A673 (cell line): ENCODE results near the gene THBS3. TPM values are rescaled to one million over a fixed set of nuclear protein-coding genes. Genes with fewer than 3 reads are reported as not detected.

ENCODE experiments used
- BruUV-seq: library from RNA; stranded (reverse); fragments of 400-500 nt; replicated peaks from 2 replicates; lab custom pipeline; 2021; lab: Mats Ljungman, UMichigan
- CTCF ChIA-PET: fragments of 300-600 bp; sonication (Branson Sonifier 250); formaldehyde crosslinking; loops from one replicate; lab custom pipeline; 2022; ENCODE audit warnings: antibody characterized with exemption; lab: Charles Lee
- POLR2A ChIA-PET: fragments of 300-600 bp; sonication (Branson Sonifier 250); formaldehyde crosslinking; loops from one replicate; lab custom pipeline; 2022; ENCODE audit warnings: antibody characterized with exemption; ENCODE audit not compliant: low non-redundant PET; lab: Charles Lee
- DNase-seq: peaks from one replicate; pipeline ENCODE4 v3.0.0-alpha.2; 2015; ENCODE audit warnings: low spot score
- H3K27ac ChIP-seq: fragments of 200-600 bp; sonication (generic); 2 replicates; pipeline ENCODE4 v1.5.1; 2016; ENCODE audit warnings: mixed run types, low read depth, mild to moderate bottlenecking, mixed read lengths, antibody characterized with exemption, low read length; ENCODE audit not compliant: poor library complexity, severe bottlenecking
- H3K27me3 ChIP-seq: fragments of 200-600 bp; sonication (generic); replicated peaks from 2 replicates; pipeline ENCODE4 v1.6.1; 2017; ENCODE audit warnings: mixed run types, low read depth, mild to moderate bottlenecking, mixed read lengths, antibody characterized with exemption, low read length; ENCODE audit not compliant: insufficient read depth, poor library complexity
- H3K36me3 ChIP-seq: fragments of 200-600 bp; sonication (generic); 2 replicates; pipeline ENCODE4 v1.6.1; 2016; ENCODE audit warnings: mixed run types, mild to moderate bottlenecking, mixed read lengths, antibody characterized with exemption, low read length; ENCODE audit not compliant: insufficient read depth, poor library complexity, severe bottlenecking
- H3K4me1 ChIP-seq: fragments of 200-600 bp; sonication (generic); 2 replicates; pipeline ENCODE4 v1.6.1; 2017; ENCODE audit warnings: mixed run types, mild to moderate bottlenecking, mixed read lengths, antibody characterized with exemption, low read length; ENCODE audit not compliant: insufficient read depth, poor library complexity, severe bottlenecking
- H3K4me3 ChIP-seq: fragments of 200-600 bp; sonication (generic); 2 replicates; pipeline ENCODE4 v1.5.1; 2016; ENCODE audit warnings: low read depth, mixed run types, mild to moderate bottlenecking, mixed read lengths, low read length; ENCODE audit not compliant: poor library complexity, severe bottlenecking
- H3K9me3 ChIP-seq: fragments of 200-600 bp; sonication (generic); 2 replicates; pipeline ENCODE4 v1.6.1; 2016; ENCODE audit warnings: mixed run types, low read depth, mild to moderate bottlenecking, mixed read lengths, antibody characterized with exemption, low read length; ENCODE audit not compliant: poor library complexity, severe bottlenecking
- CTCF ChIP-seq: fragments of 300-800, 200-600 bp; sonication (generic); conservative IDR thresholded peaks from 2 replicates; pipeline ENCODE4 v1.5.1; 2017; ENCODE audit warnings: low read depth, mild to moderate bottlenecking, antibody characterized with exemption, low read length, moderate library complexity, mixed read lengths
- EZH2 ChIP-seq: fragments of 200-600 bp; sonication (generic); IDR thresholded peaks from 2 replicates; pipeline ENCODE4 v1.6.1; 2017; ENCODE audit warnings: borderline replicate concordance, low read depth, mild to moderate bottlenecking, mixed read lengths, antibody characterized with exemption, low read length; ENCODE audit not compliant: poor library complexity, severe bottlenecking
- intact Hi-C: fragments of 100-400 bp; cut with micrococcal nuclease; formaldehyde crosslinking; loops from one replicate; pipeline ENCODE4 v1.10.0; 2022; ENCODE audit not compliant: unreplicated experiment
- total RNA-seq: library from RNA; stranded (reverse); gene quantifications from 2 replicates; pipeline ENCODE4 v1.2.3, GENCODE V29; 2021

THBS3 gene
- total RNA-seq, 1 experiment from 2014 or later: 23.2 TPM

GRCh38 chr1:155184351-155184811, 23.3 kb downstream of the THBS3 start:
- Histone ChIP-seq H3K4me1 (no peaks in the 10 kb centered on the region), H3K27ac (no peak overlapping the region), H3K36me3 (no peaks in the 10 kb centered on the region), H3K4me3 (no peak overlapping the region), H3K9me3 (no peaks in the 10 kb centered on the region), H3K27me3 (no peaks in the 10 kb centered on the region)
- BruUV-seq: no TSS peak
- ChIA-PET CTCF (no interaction called here), POLR2A (no interaction called here)
- DNase-seq: no peak
- intact Hi-C loops: no loop called here
- TF ChIP-seq CTCF (no peak), EZH2 (no peak)

- CTCF ChIA-PET: no interaction called here
- intact Hi-C loops: no loop called here
Observed at GRCh38 chr1:155183775-155184221, 23.9 kb downstream of the THBS3 start.

GRCh38 chr1:155182052-155182550, 25.6 kb downstream of the THBS3 start:
- CTCF ChIA-PET: no interaction called here

More at GRCh38 chr1:155183775-155184221, 23.9 kb downstream of the THBS3 start:
- H3K27ac ChIP-seq: no peak overlapping the region
- no peak overlapping the region for H3K4me3 ChIP-seq
- H3K36me3 ChIP-seq: no peaks in the 10 kb centered on the region
- no peak for TF ChIP-seq EZH2
- no peak for TF ChIP-seq CTCF
- no TSS peak for BruUV-seq
- H3K4me1 ChIP-seq: no peaks in the 10 kb centered on the region
- DNase-seq: no peak
- POLR2A ChIA-PET: no interaction called here
- H3K9me3 ChIP-seq: no peaks in the 10 kb centered on the region
- H3K27me3 ChIP-seq: no peaks in the 10 kb centered on the region

More at GRCh38 chr1:155182052-155182550, 25.6 kb downstream of the THBS3 start:
- Histone ChIP-seq H3K9me3 (no peaks in the 10 kb centered on the region), H3K27ac (no peak overlapping the region), H3K4me1 (no peaks in the 10 kb centered on the region), H3K4me3 (no peak overlapping the region), H3K36me3 (peaks cover 4% of the 10 kb centered on the region), H3K27me3 (no peaks in the 10 kb centered on the region)
- no TSS peak for BruUV-seq
- no peak for TF ChIP-seq CTCF
- TF ChIP-seq EZH2: no peak
- intact Hi-C loops: no loop called here
- DNase-seq: no peak
- POLR2A ChIA-PET: no interaction called here
